Ureter (tissue), 1 donor: ENCODE results near the gene LDB2. TPM values are rescaled to one million over a fixed set of nuclear protein-coding genes. Genes with fewer than 3 reads are reported as not detected.
"Not testable (repeated sequence)": the region's sequence is repeated elsewhere in the genome, so short reads cannot be mapped to it uniquely, and the experiment has no call there.

Experiments used
- DNase-seq: peaks from one replicate; pipeline ENCODE4 v3.0.0-alpha.2; 2020; ENCODE audit warnings: low spot score
- total RNA-seq: library from RNA; stranded (reverse); gene quantifications from one replicate; pipeline ENCODE4 v1.2.4, GENCODE V29; 2023
- donor health status: DM: yes; HTN: yes; CAD: no.

LDB2 gene
- total RNA-seq, 1 donor from 2014 or later: 63.3 TPM

DNA sequence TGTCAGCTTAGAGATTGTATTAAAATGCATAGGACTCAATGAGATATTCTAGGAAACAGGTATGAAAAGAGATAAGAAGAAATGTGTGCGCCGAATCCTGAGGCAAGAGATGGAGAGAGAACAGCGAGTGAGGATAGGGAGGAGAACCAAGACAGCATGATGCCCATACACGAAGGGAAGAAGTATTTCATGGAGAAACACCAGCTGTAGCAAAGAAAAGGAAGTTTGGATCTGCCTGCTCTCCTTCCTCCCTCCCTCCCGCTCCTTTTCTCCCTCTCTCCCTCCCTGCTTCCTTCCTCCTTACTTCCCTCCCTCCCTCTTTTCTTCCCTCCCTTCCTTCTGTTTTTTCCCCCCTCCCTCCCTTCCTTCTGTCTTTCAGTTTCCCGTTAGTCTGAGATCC is 353.6 kb downstream of the LDB2 start:
- no peak for DNase-seq

- DNase-seq: peak; percentile 70
These were observed 354.2 kb downstream of the LDB2 start for GRCh38 chr4:16544251-16544721.

- DNase-seq: no peak
These were observed 360.5 kb downstream of the LDB2 start for GRCh38 chr4:16537926-16538325.

GRCh38 chr4:16532240-16532970 is 366.0 kb downstream of the LDB2 start:
- no peak for DNase-seq

- no peak for DNase-seq
These were observed 367.5 kb downstream of the LDB2 start for GRCh38 chr4:16530688-16531635.

DNA sequence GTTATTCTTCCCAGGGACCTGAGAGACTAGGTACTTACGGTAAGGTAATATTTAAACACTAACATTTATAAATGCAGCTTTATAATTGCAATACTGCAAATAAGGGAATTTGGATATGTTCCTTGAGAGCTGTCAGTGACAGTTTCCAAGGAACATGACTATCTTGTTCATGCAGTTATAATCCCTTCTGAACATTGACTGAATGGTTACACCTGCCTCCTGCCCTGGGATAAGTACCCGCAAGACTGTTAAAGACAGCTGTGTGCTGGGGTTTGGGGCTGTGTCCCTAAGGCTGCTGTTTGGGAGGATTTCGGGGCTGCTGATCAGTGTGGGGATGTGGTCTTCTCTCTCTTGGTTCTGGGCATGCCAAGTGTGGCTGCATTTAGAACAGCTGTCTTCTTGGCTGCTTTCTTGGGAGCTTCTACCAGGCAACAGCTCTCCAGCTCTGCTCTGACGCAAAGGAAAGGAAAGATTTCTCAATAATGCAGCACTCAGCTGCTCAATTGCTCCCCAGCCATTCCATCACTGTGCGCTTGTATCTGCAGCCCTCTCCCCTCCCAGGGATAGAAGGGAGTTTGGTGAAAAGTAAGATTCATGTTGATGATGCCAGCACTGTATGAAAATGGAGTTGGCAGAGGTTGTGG is 373.4 kb downstream of the LDB2 start:
- DNase-seq: no peak

- no peak for DNase-seq
These were observed 374.0 kb downstream of the LDB2 start for GRCh38 chr4:16524406-16524805.

DNA sequence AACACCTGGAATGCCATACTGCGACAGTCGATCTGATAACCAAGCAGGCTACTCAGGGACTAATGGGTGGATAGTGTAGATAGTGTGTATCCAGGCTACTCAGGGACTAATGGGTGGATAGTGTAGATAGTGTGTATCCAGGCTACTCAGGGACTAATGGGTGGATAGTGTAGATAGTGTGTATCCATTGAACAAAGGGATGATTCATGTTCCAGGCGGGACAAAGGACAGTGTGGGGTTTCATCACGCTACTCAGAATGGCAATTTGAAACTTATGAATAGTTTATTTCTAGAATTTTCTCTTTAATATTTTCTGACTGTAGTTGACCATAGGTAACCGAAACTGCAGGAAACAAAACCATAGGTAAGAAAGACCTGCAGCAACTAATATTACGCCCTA is 374.9 kb downstream of the LDB2 start:
- not testable (repeated sequence) for DNase-seq

DNA sequence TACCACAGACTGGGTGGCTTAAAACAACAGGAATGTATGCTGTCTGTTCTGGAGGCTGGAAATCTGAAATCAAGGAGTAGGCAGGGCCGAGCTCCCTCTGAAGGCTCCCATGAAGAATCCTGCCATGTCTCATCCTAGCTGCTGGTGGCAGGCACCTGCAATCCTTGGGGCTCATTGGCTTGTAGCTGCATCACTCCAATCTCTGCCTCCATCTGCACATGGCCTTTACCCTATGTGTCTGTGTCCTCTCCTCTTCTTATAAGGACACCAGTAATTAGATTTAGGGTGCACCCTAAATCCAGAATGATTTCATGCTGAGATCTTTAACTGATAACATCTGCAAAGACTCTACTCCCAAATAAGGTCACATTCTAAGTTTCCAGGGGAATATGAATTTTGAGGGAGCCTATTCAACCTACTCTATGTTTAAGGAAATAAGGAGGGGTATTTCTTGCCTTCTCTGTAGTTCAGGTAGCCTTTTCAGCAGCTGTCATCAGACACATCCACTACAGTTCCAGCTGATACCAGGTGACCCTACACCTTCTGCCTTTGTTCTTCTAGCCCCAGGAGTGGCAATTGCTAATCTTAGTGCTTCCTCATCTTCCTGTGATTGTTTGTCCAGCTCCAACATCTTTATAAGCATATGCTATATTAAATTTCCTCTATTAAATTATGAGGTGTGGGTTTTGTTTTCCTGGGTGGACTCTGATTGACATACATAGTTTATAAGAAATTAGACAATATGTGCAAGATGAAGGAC is 377.1 kb downstream of the LDB2 start:
- no peak for DNase-seq

DNA sequence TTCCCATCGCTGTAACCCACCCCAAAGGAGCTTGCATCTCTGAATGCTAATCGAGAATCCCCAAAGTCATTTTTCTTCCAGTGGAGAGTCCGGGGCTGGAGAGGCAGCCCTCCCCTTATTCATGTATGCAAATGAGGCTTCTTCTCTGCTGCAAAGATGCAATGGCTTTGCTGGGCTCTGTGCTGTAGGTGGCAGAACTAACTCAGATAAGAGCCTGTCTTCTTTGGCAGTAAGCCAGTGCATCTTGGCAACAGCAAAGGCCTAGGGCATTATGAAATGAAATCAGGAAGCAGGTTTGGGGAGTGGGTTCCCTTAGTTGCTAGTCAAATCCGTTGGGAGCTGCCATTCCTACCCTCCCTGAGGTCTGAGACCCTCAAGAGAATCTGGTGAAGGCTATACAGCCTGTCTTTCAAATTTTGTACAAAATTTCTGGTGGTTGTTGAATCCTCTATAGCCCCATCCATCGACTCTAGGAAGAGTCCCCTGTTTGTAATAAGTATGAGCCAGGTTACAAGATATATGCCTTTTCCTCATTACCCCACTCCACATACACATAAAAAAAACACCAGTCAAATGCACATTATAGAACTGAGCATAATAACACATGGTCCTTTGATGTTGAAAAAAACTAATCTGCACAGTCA is 381.5 kb downstream of the LDB2 start:
- DNase-seq: peak; percentile 69

DNA sequence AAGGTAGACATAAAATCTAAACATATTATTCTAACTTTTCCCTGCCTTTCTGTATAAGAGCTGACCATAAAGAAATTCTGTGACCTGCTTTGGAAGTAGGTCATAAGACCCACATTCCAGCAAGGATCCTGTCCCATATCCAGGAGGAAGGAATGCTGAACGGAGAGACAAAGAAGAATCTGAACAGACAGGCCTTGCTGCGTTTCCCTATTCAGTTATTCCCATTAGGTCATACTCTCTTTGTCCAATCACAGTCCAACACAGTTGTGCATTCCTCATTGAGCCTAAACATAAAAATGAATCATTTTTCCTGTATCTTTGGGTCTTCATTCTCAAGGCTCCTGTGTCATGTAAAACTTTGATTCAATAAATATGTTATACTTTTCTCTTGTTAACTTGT is 384.6 kb downstream of the LDB2 start:
- DNase-seq: no peak

DNA sequence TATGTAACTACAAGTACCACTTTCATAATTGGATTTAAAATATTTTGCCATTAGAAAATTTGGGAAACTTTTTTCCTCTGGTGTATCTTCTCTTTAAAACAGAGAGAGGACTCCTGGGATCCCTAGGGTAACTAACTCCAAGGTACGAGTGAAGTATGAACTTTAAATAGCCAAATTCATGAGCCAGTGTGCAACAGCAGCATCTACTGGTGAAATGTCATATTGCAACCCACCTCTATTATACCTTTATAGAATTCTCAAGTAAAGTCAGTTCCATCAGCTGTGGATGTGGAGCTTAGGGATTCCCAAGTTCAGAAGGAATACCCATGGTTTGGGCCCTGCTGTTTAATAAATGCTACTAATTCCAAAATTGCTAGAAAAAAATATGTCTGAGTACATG is 389.5 kb downstream of the LDB2 start:
- no peak for DNase-seq

DNA sequence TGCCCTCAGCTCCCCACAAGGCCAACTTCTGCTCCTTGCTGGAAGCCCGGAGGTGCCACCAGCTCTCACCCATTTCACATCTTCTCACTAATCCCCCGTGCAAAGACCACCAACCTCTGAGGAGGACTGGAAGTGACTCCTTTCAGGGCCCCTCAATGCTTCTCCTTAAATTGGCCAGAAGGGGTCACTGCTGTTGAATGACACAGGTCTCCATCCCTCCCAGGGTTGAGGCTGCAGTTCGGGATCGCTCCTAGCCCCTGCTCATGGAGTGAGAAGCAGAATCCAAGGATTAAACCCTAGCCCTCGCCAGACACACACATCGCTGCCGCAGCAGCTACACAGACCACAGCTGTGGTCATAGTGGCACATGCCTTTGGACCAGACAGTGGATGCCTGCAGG is 392.7 kb downstream of the LDB2 start:
- DNase-seq: no peak

- no peak for DNase-seq
These were observed 393.2 kb downstream of the LDB2 start for GRCh38 chr4:16505267-16505666.

DNA sequence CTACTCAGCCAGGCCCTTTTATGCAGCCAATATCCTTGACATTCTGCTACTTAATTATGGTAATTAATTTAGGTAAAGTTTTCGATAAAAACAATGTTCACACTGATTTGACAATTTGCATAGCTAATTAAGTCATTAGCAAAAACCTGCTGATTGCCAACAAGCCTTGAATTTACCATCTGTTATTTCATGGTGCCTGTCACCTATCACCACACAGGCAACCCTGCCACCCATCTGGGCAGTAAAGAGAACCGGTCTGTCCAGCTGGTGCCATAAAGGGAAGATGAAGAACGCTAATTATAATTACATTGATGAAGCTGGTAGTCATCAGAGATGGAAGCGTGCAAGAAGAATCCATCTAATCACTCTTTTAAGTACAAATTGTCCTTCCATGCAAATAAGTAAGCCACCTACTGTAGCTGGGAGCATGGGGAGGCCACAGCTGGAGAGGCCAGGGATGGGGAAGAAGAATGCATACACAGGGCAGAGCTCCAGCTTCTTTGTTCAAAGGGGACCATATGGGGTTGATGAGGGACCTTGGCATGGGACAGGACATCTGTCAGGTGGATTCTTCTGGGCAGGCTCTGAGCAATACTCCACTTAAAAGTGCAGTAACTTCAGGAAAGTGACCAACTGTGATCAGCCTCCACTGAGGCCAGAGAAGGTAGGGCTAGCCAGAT is 394.9 kb downstream of the LDB2 start:
- no peak for DNase-seq

- no peak for DNase-seq
These were observed 399.5 kb downstream of the LDB2 start for GRCh38 chr4:16498978-16499377.

DNA sequence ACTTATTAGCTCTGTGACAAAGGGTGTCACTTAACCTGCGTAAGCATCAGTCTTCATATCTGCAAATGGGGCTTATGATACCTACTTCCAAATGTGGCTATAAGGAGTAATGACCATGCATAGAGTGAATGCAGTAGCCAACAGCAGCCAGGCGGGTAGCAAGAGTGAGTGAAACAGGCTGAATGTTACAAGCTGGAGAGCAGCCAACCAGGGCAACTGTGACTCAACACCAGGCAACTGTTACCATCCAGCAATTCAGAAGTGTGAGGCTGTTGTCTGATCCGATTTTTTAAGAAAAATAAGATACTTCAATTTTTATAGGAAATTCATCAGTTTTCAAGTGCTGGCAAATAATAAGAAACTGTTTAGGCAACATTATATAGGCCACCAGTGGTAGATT is 401.9 kb downstream of the LDB2 start:
- DNase-seq: no peak

- DNase-seq: no peak
These were observed 405.6 kb downstream of the LDB2 start for GRCh38 chr4:16492872-16493271.

DNA sequence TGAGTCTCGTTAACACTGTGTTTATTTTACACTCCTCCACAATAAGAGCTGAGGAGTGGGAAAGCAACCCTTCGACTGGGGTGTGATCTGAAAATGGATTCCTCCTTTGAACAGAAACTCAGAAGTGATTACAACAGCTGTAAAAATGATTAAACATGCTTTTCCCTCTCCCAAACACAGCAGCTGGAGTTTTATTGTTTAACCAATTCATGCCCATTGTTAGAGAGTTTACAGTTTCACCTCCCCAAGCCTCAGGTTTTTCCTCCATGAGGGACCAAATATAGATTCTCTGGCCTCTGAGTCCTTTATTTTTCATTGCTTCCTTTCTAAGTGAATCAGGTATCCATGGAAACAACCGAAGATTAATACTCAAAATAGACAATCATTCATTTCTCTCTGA is 409.2 kb downstream of the LDB2 start:
- DNase-seq: no peak

GRCh38 chr4:16488084-16488483 is 410.4 kb downstream of the LDB2 start:
- no peak for DNase-seq

GRCh38 chr4:16484711-16485110 is 413.7 kb downstream of the LDB2 start:
- DNase-seq: no peak
